HepG2 (cell line): ENCODE data around the gene TRAPPC4. TPM values are rescaled to one million over a fixed set of nuclear protein-coding genes. Genes with fewer than 3 reads are reported as not detected.

Experiments used
- ATAC-seq: fragments of 200-7000 bp; cut with Tn5 transposase; 3 replicates; pipeline ENCODE4 v1.9.1; 2020; ENCODE audit warnings: mild to moderate bottlenecking, moderate library complexity
- Bru-seq: library from RNA; stranded (reverse); fragments of 400-500 nt; gene quantifications from one replicate; lab custom pipeline; 2021; lab: Mats Ljungman, UMichigan
- BruChase-seq, 2 experiments: library from RNA; stranded (reverse); fragments of 400-500 nt; gene quantifications; one replicate each; lab custom pipeline; 2021; lab: Mats Ljungman, UMichigan
- BruUV-seq: library from RNA; stranded (reverse); fragments of 400-500 nt; replicated peaks from 2 replicates; lab custom pipeline; 2021; lab: Mats Ljungman, UMichigan
- CTCF ChIA-PET: fragments of 300-600 bp; formaldehyde crosslinking; extraction: SDS; loops from one replicate; lab custom pipeline; 2021; ENCODE audit warnings: low total read pairs, inconsistent platforms, low intra/inter-chr PET ratio; lab: Yijun Ruan, JAX
- POLR2A ChIA-PET: fragments of 350-600 bp; sonication (Branson Sonifier 250); formaldehyde crosslinking; loops from one replicate; lab custom pipeline; 2020; ENCODE audit warnings: antibody characterized with exemption, inconsistent platforms; lab: Yijun Ruan, JAX
- DNase-seq: peaks from one replicate; pipeline ENCODE4 v3.0.0-alpha.2; 2015; ENCODE audit warnings: low spot score
- FAIRE-seq: peaks from 3 replicates; lab custom pipeline; 2011; peaks lifted over from hg19 to GRCh38; lab: Jason Lieb, UNC
- H2AFZ ChIP-seq: one replicate; pipeline ENCODE4 v1.6.1; 2011; ENCODE audit warnings: low read length, inconsistent platforms
- H3K27ac ChIP-seq: fragments of 300-600 bp; 3 replicates; pipeline ENCODE4 v1.8.0; 2011; ENCODE audit warnings: mixed run types, mild to moderate bottlenecking, mixed read lengths, low read length, inconsistent platforms; ENCODE audit not compliant: insufficient read depth; ENCODE audit errors: extremely low read length
- H3K27me3 ChIP-seq, 2 experiments: fragments of 200-600 bp in 1 of 2; 2 replicates in 1 of 2; 3 replicates in 1 of 2; pipeline versions ENCODE4 v1.6.0 to v1.8.0; 2011; ENCODE audit warnings: low read length in 2 of 2, mild to moderate bottlenecking in 2 of 2, moderate library complexity in 2 of 2, inconsistent platforms in 1 of 2; ENCODE audit not compliant: insufficient read depth in 2 of 2, control insufficient read depth in 1 of 2
- H3K36me3 ChIP-seq, 2 experiments: fragments of 200-600 bp in 1 of 2; replicated peaks in 1 of 2; 2 replicates in 1 of 2; 3 replicates in 1 of 2; pipeline versions ENCODE4 v1.5.1 to v1.8.0; 2011; ENCODE audit warnings: low read length in 2 of 2, inconsistent platforms in 1 of 2; ENCODE audit not compliant: insufficient read depth in 2 of 2, control insufficient read depth in 1 of 2
- H3K4me1 ChIP-seq: 2 replicates; pipeline ENCODE4 v1.5.1; 2012; ENCODE audit warnings: low read length, inconsistent platforms; ENCODE audit not compliant: insufficient read depth
- H3K4me2 ChIP-seq: 2 replicates; pipeline ENCODE4 v1.6.0; 2011; ENCODE audit warnings: low read depth, low read length, inconsistent platforms
- H3K4me3 ChIP-seq, 3 experiments: fragments of 200-600 bp in 1 of 3; sonication (generic), shearing (Covaris generic) in 1 of 3; replicated peaks in 1 of 3; 2 replicates each; pipeline ENCODE4 v1.5.1; 2011 to 2016; ENCODE audit warnings: low read length in 3 of 3, inconsistent platforms in 2 of 3, low read depth in 2 of 3, mild to moderate bottlenecking in 2 of 3, control low read depth in 1 of 3, mixed read lengths in 1 of 3; ENCODE audit not compliant: insufficient read depth in 1 of 3
- H3K79me2 ChIP-seq: one replicate; pipeline ENCODE4 v1.6.1; 2011; ENCODE audit warnings: low read length, inconsistent platforms; ENCODE audit not compliant: insufficient read depth
- H3K9ac ChIP-seq: 2 replicates; pipeline ENCODE4 v1.6.0; 2011; ENCODE audit warnings: mild to moderate bottlenecking, low read depth, low read length, inconsistent platforms; ENCODE audit not compliant: insufficient read depth
- H3K9me3 ChIP-seq: 2 replicates; pipeline ENCODE4 v1.5.1; 2012; ENCODE audit warnings: mild to moderate bottlenecking, low read length
- H4K20me1 ChIP-seq: 2 replicates; pipeline ENCODE4 v1.6.0; 2011; ENCODE audit warnings: inconsistent platforms, mild to moderate bottlenecking, low read length, moderate library complexity; ENCODE audit not compliant: insufficient read depth
- FLYWCH1 ChIP-seq: sonication (generic); formaldehyde crosslinking; IDR thresholded peaks from 2 replicates; pipeline ENCODE4 v1.8.1; 2023; ENCODE audit warnings: mild to moderate bottlenecking, missing genetic modification reagents
- GATAD2A ChIP-seq: IDR thresholded peaks from 2 replicates; pipeline ENCODE4 v1.6.1; 2016
- HMGA1 ChIP-seq: sonication (generic); formaldehyde crosslinking; conservative IDR thresholded peaks from 2 replicates; pipeline ENCODE4 v1.4.0; 2020; ENCODE audit warnings: missing genetic modification reagents
- MBNL3 ChIP-seq: fragments of 250-450 bp; sonication (Bioruptor Pico); conservative IDR thresholded peaks from 2 replicates; pipeline ENCODE4 v1.8.0; 2022; ENCODE audit warnings: mild to moderate bottlenecking, inconsistent platforms
- NFKBIZ ChIP-seq: IDR thresholded peaks from 2 replicates; pipeline ENCODE4 v1.6.1; 2018; ENCODE audit warnings: missing genetic modification reagents, missing compliant biosample characterization
- NFYB ChIP-seq: sonication (generic); formaldehyde crosslinking; IDR thresholded peaks from 2 replicates; pipeline ENCODE4 v1.4.0; 2020; ENCODE audit warnings: missing genetic modification reagents
- NR2F2 ChIP-seq: IDR thresholded peaks from 2 replicates; pipeline ENCODE4 v1.6.1; 2012; ENCODE audit warnings: low read depth, inconsistent platforms, borderline replicate concordance
- PHF8 ChIP-seq: sonication (generic); formaldehyde crosslinking; IDR thresholded peaks from 2 replicates; pipeline ENCODE4 v1.5.0; 2020; ENCODE audit warnings: missing genetic modification reagents
- TAF1 ChIP-seq: sonication (generic); formaldehyde crosslinking; IDR thresholded peaks from 2 replicates; pipeline ENCODE4 v1.4.0; 2020; ENCODE audit warnings: missing genetic modification reagents
- TSC22D2 ChIP-seq: sonication (generic); formaldehyde crosslinking; IDR thresholded peaks from 2 replicates; pipeline ENCODE4 v1.5.1; 2020; ENCODE audit warnings: missing genetic modification reagents, mild to moderate bottlenecking, borderline replicate concordance
- ZBTB38 ChIP-seq: sonication (generic); formaldehyde crosslinking; IDR thresholded peaks from 2 replicates; pipeline ENCODE4 v1.5.1; 2020; ENCODE audit warnings: mild to moderate bottlenecking, missing genetic modification reagents
- ZNF430 ChIP-seq: sonication (generic); formaldehyde crosslinking; IDR thresholded peaks from 2 replicates; pipeline ENCODE4 v1.9.0; 2021; ENCODE audit warnings: mild to moderate bottlenecking, missing genetic modification reagents
- ZNF598 ChIP-seq: sonication (generic); formaldehyde crosslinking; IDR thresholded peaks from 2 replicates; pipeline ENCODE4 v1.5.1; 2020; ENCODE audit warnings: mild to moderate bottlenecking, missing genetic modification reagents, borderline replicate concordance
- WGBS: methylation state at CpG from one replicate; pipeline ENCODE4 v1.1.6; 2017; ENCODE audit warnings: low lambda C conversion rate; 5-methylcytosine and 5-hydroxymethylcytosine counted together
- in situ Hi-C: cut with HindIII; loops from 2 replicates; pipeline ENCODE4 v1.10.0; 2017; ENCODE audit warnings: low pct_unique_long_range_greater_than_20kb; ENCODE audit not compliant: extremely low pct_ligation_motif_present
- intact Hi-C: fragments of 100-400 bp; cut with micrococcal nuclease; formaldehyde crosslinking; loops from one replicate; pipeline ENCODE4 v1.10.0; 2022; ENCODE audit not compliant: unreplicated experiment
- long read RNA-seq, 2 experiments: library from RNA in 1 of 2; library from polyadenylated mRNA in 1 of 2; stranded (forward) in 1 of 2; unstranded in 1 of 2; transcript quantifications; one replicate each; pipeline ENCODE4 v2.0.0, GENCODE V29; 2019 to 2022
- polyA minus RNA-seq, 3 experiments: library from RNA; depleted of rRNA, polyadenylated mRNA; stranded (reverse); fragments of >200 nt; gene quantifications; 2 replicates each; pipeline ENCODE4 v1.2.3, GENCODE V29; 2011; ENCODE audit warnings: low replicate concordance in 1 of 3
- polyA plus RNA-seq, 8 experiments: library from polyadenylated mRNA; depleted of rRNA in 3 of 8; stranded (reverse) in 7 of 8; unstranded in 1 of 8; fragments of >200 nt; fragmentation: Illumina TruSeq in 4 of 8; extraction: Trizol in 4 of 8; gene quantifications; 2 replicates each; pipeline versions ENCODE4 v1.2.1 to v1.2.3, GENCODE V29; 2011 to 2016; ENCODE audit warnings: low read depth in 4 of 8, missing spikeins in 1 of 8, mixed read lengths in 1 of 8; ENCODE audit not compliant: insufficient read depth in 1 of 8
- total RNA-seq, 5 experiments: library from RNA; depleted of rRNA; stranded (reverse); fragments of >200 nt; fragmentation: Illumina TruSeq; extraction: Trizol; gene quantifications; 2 replicates each; pipeline ENCODE4 v1.2.3, GENCODE V29; 2016; ENCODE audit warnings: low read depth in 1 of 5
- TF ChIP-seq, protein P1 (sequence below): sonication (generic); formaldehyde crosslinking; IDR thresholded peaks from 2 replicates; pipeline ENCODE4 v1.5.0; 2020; ENCODE audit warnings: mild to moderate bottlenecking, missing genetic modification reagents
- TF ChIP-seq, protein P2 (sequence below): sonication (generic); formaldehyde crosslinking; IDR thresholded peaks from 2 replicates; pipeline ENCODE4 v1.4.0; 2020; ENCODE audit warnings: missing genetic modification reagents

Gene TRAPPC4, protein sequence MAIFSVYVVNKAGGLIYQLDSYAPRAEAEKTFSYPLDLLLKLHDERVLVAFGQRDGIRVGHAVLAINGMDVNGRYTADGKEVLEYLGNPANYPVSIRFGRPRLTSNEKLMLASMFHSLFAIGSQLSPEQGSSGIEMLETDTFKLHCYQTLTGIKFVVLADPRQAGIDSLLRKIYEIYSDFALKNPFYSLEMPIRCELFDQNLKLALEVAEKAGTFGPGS
- total RNA-seq (2016; rRNA removed; fragmentation: Illumina TruSeq; extraction: Trizol), result 97.4 and 124 TPM in 2 replicates
- total RNA-seq (2016; cell fraction: cytosol; rRNA removed; fragmentation: Illumina TruSeq; extraction: Trizol; ENCODE audit: low read depth), result 27.9 and 36.4 TPM in 2 replicates
- 97.4 and 132 TPM in 2 replicates for total RNA-seq (2016; cell fraction: insoluble cytoplasmic fraction; rRNA removed; fragmentation: Illumina TruSeq; extraction: Trizol)
- 40.9 and 41.3 TPM in 2 replicates for total RNA-seq (2016; cell fraction: membrane; rRNA removed; fragmentation: Illumina TruSeq; extraction: Trizol)
- 40.3 and 49.2 TPM in 2 replicates for total RNA-seq (2016; cell fraction: nucleus; rRNA removed; fragmentation: Illumina TruSeq; extraction: Trizol)
- 126 and 140 TPM in 2 replicates for polyA plus RNA-seq (2011; rRNA removed)
- polyA plus RNA-seq (2011; cell fraction: cytosol; rRNA removed), result 244 TPM in 2 replicates
- 66.5 and 86.6 TPM in 2 replicates for polyA plus RNA-seq (2011; cell fraction: nucleus; rRNA removed)
- 79.9 and 87.7 TPM in 2 replicates for polyA plus RNA-seq (2012)
- 27.4 and 30.8 TPM in 2 replicates for polyA plus RNA-seq (2016; cell fraction: cytosol; fragmentation: Illumina TruSeq; extraction: Trizol; ENCODE audit: low read depth)
- 119 and 128 TPM in 2 replicates for polyA plus RNA-seq (2016; cell fraction: insoluble cytoplasmic fraction; fragmentation: Illumina TruSeq; extraction: Trizol; ENCODE audit: low read depth)
- polyA plus RNA-seq (2016; cell fraction: membrane; fragmentation: Illumina TruSeq; extraction: Trizol; ENCODE audit: low read depth), result 27.5 and 28.4 TPM in 2 replicates
- 50.7 and 55.6 TPM in 2 replicates for polyA plus RNA-seq (2016; cell fraction: nucleus; fragmentation: Illumina TruSeq; extraction: Trizol; ENCODE audit: insufficient read depth, low read depth)
- polyA minus RNA-seq (2011; rRNA and poly(A)+ RNA removed; ENCODE audit: low replicate concordance), result 109 and 163 TPM in 2 replicates
- 24.4 and 30.3 TPM in 2 replicates for polyA minus RNA-seq (2011; cell fraction: cytosol; rRNA and poly(A)+ RNA removed)
- 36.2 and 46.1 TPM in 2 replicates for polyA minus RNA-seq (2011; cell fraction: nucleus; rRNA and poly(A)+ RNA removed)
- percentile 76 among the genes with signal in this experiment for Bru-seq, nascent RNA
- percentile 83 among the genes with signal in this experiment for BruChase-seq, experiment 1, labeled RNA remaining after a 6-hour chase
- BruChase-seq, experiment 2, labeled RNA remaining after a 2-hour chase, result percentile 79 among the genes with signal in this experiment
- long read RNA-seq, experiment 1, transcript TRAPPC4-214 (5 exons, 1,759 nt), result major isoform, 86 of 92 reads
- long read RNA-seq, experiment 1, partial matches to known transcripts, result 0 of 92 reads
- long read RNA-seq, experiment 1, other reads (novel, unspliced or antisense), result 3 of 92 reads
- long read RNA-seq, experiment 2, transcript TRAPPC4-205 (5 exons, 768 nt), result minor isoform, 5 of 113 reads
- long read RNA-seq, experiment 2, transcript TRAPPC4-211 (4 exons, 817 nt), result minor isoform, 5 of 113 reads
- long read RNA-seq, experiment 2, transcript TRAPPC4-214 (5 exons, 1,759 nt), result major isoform, 92 of 113 reads
- long read RNA-seq, experiment 2, partial matches to known transcripts, result 0 of 113 reads
- long read RNA-seq, experiment 2, other reads (novel, unspliced or antisense), result 7 of 113 reads

DNA sequence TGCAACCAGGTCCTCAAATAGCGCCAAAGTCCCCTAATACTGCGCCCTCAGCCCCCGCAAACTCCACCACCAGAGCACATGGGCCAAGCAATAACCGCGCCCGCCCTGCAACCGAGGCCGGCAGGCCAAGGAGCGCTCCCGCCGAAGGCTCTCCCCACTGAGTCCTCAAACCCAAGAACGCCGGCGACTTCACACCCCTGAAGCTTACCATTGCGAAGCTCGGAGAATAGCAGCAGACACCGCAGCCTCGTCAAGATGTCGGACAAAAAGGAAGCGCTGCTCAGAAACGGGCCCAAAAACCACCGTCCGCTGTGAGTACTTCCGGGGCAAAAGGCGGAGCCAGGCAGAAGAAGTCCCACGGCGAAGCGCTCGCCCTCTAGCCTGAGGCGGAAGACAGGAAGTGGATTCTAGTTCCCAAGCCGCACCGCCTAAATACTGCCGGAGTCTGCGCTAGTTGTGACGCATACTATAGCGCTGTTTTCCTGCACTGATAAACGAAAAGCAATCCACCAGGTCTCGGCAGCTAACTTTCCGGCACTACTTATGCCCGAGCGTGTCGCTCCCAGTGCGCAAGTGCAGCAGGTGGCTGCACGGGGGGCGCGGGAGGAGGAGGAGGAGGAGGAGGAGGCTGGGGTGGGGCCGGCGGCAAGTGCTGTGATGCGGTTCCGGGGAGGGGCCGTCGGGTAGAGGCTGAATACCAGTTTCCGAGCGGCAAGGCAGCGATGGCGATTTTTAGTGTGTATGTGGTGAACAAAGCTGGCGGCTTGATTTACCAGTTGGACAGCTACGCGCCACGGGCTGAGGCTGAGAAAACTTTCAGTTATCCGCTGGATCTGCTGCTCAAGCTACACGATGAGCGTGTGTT lies at the start of gene TRAPPC4, which contains the start of gene RPS25:
Gene TRAPPC4, plus strand, starts transcription at position 693 of the 865 bp plus-strand sequence. Its CDS starts 30 bp downstream, at position 723.
Gene RPS25, minus strand, starts transcription at position 270 of the 865 bp plus-strand sequence. Its CDS starts 59 bp downstream, at position 211.
- peak; percentile 93 for DNase-seq
- H3K27ac ChIP-seq, result peak within 1 kb of the TSS; percentile 93
- peak within 1 kb of the TSS; percentile 72 to 99 (median 93) for H3K4me3 ChIP-seq
- no peak within 1 kb of the TSS for H2AFZ ChIP-seq
- WGBS, result 0% methylated on average over 26 of the region's 63 CpGs
- H4K20me1 ChIP-seq, result peaks cover 17% of the 10 kb centered on the region
- peak; percentile 88 for ATAC-seq
- peaks cover 0 to 4% of the 10 kb centered on the region in 2 experiments; a peak in 2 of 5 replicates for H3K27me3 ChIP-seq
- FAIRE-seq, result peak; percentile 71
- intact Hi-C loops, result loop anchor here (1.0 kb wide), 1 partner anchor 39 kb away; the partner anchor contains the start of gene HYOU1
- H3K79me2 ChIP-seq, result peaks cover 55% of the 10 kb centered on the region
- no peaks in the 10 kb centered on the region for H3K9me3 ChIP-seq
- H3K4me1 ChIP-seq, result peaks cover 60% of the 10 kb centered on the region
- H3K4me2 ChIP-seq, result peak within 1 kb of the TSS; percentile 91
- peak within 1 kb of the TSS; percentile 93 for H3K9ac ChIP-seq
- in situ Hi-C loops, result no loop called here
- no TSS peak for BruUV-seq
- peaks cover 3 to 33% of the 10 kb centered on the region in 2 experiments for H3K36me3 ChIP-seq
- ChIA-PET CTCF (no interaction called here), POLR2A (interaction anchor here (0.6 to 6.9 kb wide), 18 partner anchors 10 to 397 kb away, joined by 3 to 66 read pairs (median 5); partner anchors contain the start of genes C2CD2L, CENATAC, DPAGT1 and HINFP)
- TF ChIP-seq, protein P1, sequence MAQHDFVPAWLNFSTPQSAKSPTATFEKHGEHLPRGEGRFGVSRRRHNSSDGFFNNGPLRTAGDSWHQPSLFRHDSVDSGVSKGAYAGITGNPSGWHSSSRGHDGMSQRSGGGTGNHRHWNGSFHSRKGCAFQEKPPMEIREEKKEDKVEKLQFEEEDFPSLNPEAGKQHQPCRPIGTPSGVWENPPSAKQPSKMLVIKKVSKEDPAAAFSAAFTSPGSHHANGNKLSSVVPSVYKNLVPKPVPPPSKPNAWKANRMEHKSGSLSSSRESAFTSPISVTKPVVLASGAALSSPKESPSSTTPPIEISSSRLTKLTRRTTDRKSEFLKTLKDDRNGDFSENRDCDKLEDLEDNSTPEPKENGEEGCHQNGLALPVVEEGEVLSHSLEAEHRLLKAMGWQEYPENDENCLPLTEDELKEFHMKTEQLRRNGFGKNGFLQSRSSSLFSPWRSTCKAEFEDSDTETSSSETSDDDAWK, result no peak
- no peak for TF ChIP-seq HMGA1 (CRISPR knock-in tag)
- no peak for TF ChIP-seq FLYWCH1 (CRISPR knock-in tag)
- no peak for TF ChIP-seq MBNL3 (CRISPR knock-in tag)
- peak; percentile 75; the same call in 1 of the 2 replicates for TF ChIP-seq ZNF430 (CRISPR knock-in tag)
- TF ChIP-seq NFKBIZ (CRISPR knock-in tag), result 0 out of 2 replicates have a peak, but pooled peaks have one; percentile 32
- peak; percentile 87 for TF ChIP-seq PHF8 (CRISPR knock-in tag)
- TF ChIP-seq, protein P2, sequence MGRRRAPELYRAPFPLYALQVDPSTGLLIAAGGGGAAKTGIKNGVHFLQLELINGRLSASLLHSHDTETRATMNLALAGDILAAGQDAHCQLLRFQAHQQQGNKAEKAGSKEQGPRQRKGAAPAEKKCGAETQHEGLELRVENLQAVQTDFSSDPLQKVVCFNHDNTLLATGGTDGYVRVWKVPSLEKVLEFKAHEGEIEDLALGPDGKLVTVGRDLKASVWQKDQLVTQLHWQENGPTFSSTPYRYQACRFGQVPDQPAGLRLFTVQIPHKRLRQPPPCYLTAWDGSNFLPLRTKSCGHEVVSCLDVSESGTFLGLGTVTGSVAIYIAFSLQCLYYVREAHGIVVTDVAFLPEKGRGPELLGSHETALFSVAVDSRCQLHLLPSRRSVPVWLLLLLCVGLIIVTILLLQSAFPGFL (CRISPR knock-in tag), result no peak
- TF ChIP-seq TSC22D2, result peak; percentile 1; the same call in 1 of the 2 replicates
- no peak for TF ChIP-seq ZNF598 (CRISPR knock-in tag)
- TF ChIP-seq NR2F2, result peak; percentile 48; the same call in 1 of the 2 replicates
- no peak for TF ChIP-seq GATAD2A (CRISPR knock-in tag)
- TF ChIP-seq TAF1, result peak; percentile 85
- peak; percentile 67 for TF ChIP-seq ZBTB38
- TF ChIP-seq NFYB (CRISPR knock-in tag), result peak; percentile 70
